Measurements from ENCODE around the gene CDH26.
A peak's percentile ranks its signal among the peaks of the same experiment; 100 is the strongest.

The CDH26 gene

DNA sequence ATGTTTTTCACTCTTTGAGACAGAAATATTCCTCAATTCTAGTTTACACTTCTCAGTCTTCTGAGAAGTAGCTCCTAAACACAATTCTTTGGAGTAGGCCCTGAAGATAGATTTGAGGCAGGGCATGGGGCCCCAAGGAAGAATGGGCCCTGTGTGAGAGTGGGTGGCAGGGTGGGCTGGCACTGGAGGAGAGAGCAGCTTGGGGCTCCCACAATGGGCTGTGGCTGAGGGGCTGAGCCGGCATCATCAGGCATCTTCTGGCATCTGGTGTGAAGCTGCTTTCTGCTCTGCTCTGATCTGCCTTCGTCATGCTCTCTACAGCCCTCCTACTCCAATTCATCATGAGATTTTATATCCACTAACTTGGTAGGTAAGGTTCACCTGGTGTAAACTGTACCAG is 88.2 kb downstream of the CDH26 start:
- no peak for DNase-seq (ENCODE audit: low read depth in 2 of 2)

DNA sequence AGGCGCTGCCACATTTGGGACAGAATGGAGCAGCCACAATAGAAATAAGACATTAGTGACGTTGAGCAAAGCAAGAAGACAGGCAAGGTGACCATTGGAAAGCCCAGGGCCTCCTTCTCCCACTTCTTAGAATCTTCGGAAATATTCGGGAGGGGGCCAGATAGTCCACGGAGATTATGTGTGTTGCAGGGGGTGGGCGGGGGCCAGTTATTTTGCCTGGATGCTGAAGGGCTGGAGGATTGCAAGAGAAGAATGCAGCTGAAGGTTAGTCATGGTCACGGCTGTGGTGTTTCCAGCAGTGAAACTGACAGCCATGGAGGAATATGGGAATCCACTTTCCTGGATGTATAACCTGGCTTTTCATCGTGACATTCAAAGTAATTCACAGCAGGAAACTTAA is 88.6 kb downstream of the CDH26 start:
- no peak for DNase-seq (ENCODE audit: low read depth in 2 of 2)

DNA sequence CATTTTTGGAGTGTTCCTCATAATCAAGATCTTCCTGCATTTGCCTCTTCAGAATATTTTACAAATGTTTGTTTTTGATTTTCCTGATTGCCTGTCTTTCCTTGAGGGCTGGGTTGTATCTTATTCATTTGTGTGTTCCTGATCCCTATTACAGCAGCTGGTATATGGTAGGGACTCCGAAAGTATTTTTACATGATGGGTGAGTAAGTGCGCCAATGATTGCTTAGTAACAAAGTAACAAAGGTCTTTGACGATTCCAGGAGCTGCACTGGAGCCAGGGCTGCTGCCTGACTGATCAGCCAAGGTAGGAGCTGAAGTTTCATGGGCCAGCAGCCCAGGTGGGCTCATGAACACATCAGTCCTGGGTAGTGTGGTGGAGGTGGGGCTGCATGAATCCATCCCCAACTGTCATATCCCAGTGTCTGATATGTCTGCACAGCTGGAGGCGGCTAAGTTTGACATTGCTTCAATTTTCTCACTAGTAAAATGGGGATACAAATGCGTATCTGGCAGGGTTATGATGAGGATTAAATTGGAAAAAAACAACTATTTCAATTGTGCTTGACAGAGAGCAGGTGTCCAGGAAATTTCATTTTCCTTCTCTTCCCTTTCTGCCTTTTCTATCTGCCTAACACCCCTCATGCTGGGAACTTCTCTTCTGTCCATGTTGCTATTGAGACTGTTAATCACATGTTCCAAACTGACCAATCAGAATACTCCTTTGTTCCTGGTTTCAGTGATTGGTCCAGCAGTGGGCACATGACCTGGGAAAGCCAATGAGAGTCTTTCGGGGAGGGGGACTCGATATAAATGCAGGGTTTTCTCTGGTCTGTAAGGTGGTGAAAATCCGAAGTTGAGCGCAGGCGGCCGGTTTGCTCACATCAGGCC is 90.7 kb downstream of the CDH26 start:
- no peak for DNase-seq (ENCODE audit: low read depth in 2 of 2)

DNA sequence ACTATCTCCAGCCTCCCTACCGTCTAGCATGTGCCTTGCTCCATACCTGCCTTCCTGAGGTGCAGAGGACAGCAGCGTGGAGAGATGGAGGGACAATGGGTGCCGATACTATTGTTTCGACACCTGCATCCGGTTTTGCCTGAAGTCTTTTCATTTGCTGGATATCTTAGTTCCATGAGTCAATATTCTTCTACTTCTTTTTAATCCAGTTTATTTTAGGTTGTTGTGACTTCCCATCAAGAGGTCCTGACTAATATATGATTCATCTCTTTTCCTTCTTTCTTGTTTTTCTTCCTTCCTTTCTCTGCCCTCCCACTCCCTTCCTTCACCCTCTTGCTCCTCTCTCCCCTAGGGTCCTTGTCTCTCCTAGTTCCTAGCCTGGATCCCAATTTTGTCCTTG is 91.4 kb downstream of the CDH26 start:
- DNase-seq (ENCODE audit: low read depth in 2 of 2) = no peak

DNA sequence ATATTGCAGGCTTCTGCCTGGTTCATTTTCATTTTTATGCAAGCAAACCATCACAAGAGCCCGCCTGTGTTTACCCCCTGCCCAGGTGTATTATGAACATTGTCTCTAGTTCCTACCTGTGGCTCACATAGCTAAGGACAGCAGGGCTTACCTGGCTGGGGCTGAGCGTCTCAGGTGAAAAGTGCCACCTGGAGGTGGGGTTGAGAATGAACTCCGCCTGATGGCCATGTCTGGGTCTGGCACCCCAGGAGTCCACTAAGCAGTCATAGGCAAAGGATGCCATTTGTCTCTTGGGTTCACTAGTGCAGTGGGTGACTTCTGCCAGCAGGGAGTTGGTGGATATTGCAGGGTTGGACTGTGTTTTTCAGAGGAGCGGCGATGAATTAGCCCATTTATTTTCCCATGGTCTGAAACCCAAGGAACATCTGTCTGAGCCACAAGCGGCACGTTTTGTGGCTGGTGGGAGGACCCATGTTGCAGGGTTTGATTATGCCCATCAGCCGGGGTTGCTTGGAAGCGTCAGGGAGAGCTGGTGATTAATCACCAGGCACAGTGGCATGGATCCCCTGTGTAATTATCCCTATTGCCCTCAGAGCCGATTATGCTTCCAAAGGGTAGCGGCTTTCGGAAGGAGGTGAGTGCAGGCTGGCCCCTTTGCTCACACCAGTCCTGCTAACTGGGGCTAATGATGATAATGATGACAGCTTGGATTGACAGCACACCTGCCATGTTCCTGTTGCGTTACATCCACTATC is 92.1 kb downstream of the CDH26 start:
- no peak for DNase-seq (ENCODE audit: low read depth in 2 of 2)

DNA sequence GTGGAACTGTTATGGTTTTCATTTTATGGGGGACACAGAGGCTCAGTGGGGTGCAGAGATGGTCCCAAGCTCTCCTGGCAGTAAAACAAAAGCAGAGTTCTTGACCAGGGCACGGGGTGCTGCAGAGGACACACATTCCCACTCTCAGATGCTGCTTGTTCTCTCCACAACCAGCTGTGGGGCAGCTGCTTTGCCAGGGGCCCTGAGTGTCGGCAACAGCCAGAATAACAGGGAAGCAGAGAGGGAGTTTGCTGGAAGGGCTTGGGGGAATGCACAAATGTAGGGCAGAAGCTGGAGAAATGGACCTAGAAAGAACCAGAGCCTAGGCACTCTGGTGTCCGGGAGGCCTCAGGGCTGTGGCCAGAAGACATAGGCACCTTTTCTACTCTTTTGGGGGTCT is 93.7 kb downstream of the CDH26 start:
- DNase-seq (ENCODE audit: low read depth in 2 of 2) = no peak

DNA sequence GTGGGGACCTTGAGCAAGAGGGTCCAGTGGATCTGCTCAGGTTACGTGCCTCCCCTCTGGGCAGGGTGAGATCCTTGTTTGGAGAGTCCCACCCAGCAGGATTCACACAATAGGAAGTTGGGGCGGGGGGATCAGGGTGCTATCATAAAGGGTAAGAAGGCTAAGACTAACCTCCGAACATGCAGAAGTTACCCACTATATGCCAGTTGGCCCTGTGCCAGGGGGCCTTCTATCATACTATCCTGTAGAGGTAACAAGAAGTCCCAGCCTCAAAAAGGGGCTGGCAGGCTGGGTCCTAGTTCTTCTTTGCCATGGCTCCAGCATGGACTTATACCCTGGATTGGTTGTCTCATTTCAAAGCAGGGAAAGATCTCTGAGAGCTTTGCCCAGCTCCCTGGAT is 94.1 kb downstream of the CDH26 start:
- DNase-seq (ENCODE audit: low read depth in 2 of 2) = no peak

DNA sequence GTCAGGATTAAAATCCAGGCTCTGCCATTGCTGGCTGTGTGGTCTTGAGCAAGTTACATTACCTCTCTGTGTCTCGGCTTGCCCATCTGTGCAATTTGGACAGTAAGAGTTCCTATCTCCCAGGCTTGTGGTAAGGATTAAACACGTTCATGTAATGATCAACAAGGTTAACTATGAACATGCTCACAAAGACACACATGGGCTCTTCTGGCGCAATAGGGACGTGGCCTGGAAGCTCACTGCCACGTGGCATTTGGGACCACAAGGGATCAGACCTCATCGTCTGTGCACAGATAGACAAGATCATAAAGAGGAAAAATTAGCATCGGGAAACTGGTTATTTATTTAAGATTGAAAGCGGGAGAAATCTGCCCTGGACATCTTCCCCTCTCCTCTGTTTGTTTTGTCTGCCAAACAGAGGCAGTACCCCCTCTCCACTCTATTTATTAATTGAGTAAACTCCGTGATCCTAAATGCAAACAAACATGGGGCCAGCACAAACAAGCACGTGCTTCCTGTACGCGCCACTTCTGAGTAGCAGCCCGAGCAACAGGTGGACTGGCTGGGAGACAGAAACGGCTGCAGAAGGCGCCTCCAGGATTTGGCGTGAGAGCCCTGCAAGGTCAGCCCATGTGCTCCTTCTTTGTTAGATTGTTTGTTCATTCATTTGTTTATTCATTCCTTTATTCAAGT is 95.0 kb downstream of the CDH26 start:
- no peak for DNase-seq (ENCODE audit: low read depth in 2 of 2)

DNA sequence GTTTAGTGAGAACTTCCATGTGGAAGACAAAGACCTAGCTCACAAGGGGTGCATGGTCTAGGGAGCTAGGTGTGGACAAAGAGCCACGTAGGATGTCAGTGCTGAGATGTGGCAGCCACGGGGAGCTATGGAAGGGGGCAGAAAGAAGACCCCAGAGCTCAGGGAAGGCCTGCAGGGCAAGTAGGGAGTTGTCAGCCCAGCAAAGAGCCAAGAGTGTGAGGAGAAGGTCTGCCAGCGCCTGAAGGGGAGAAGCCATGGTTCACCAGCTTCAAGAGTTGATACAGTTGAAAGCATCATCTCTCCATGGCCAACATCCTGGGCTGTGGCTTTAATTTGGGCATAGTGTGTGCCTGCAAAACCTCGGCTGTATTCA is 95.6 kb downstream of the CDH26 start:
- no peak for DNase-seq (ENCODE audit: low read depth in 2 of 2)

DNA sequence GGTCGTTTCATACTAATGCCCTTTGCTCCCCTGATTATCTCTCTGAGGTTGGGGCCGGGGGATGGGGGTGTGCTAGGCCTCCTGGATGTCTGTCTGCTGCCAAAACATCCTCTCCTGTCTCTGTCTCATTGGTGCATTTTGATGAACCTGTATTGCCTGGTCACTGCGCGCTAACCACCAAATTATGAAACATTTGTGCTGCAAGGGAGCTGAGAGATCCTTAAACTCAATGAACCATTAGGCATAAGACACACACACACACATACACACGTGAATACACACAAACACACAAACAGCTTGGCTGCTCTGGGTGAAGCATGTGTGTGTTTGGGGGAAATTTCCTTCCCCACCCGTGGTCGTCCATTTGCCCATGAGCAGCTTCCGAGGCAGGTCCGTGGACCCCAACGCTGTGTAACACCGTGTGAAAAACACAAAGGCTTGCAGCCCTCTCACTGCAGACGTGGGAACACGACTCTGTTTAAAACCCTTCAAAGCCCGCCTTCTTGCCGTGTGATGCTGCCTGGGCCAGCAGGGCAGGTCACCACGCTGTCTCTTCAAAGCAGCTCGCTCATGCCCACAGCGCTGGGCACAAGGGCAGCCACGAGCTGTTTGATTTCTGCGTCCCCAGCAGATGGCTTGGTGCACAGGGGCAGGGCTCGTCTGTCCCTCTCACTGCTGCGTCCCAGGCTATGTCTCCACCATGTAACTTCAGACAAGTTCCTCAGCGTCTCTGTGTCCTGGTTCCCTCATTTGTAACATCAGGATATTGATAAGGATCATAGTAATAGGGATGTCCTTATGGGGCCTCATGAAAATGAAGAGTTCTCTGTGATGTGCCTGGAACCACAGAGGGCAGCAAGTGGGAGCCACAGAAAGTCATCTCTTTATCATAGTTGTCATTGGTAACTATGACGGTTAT is 96.8 kb downstream of the CDH26 start:
- DNase-seq (ENCODE audit: low read depth in 2 of 2) = no peak

DNA sequence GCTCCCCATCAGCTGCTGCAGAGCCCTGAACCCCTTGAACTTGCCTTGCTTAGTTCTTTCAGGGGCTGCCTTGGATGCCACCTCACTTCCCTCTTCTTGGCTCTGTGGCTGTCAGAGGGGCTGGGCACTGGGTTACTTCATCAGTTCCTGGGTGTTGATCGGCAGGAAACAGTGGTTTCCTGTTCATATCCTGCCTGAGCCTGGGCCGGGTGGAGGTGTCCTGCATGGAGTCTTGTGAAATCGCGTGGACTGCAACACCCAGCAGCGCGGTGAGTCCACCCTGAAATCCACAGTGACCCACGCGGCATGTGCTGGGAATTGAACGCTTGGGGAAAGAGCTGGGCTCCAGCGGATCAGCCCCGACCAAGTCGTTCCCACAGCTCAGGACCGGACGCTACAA is 97.5 kb downstream of the CDH26 start:
- peak; percentile 15 to 19 for DNase-seq (ENCODE audit: low read depth in 2 of 2)

DNA sequence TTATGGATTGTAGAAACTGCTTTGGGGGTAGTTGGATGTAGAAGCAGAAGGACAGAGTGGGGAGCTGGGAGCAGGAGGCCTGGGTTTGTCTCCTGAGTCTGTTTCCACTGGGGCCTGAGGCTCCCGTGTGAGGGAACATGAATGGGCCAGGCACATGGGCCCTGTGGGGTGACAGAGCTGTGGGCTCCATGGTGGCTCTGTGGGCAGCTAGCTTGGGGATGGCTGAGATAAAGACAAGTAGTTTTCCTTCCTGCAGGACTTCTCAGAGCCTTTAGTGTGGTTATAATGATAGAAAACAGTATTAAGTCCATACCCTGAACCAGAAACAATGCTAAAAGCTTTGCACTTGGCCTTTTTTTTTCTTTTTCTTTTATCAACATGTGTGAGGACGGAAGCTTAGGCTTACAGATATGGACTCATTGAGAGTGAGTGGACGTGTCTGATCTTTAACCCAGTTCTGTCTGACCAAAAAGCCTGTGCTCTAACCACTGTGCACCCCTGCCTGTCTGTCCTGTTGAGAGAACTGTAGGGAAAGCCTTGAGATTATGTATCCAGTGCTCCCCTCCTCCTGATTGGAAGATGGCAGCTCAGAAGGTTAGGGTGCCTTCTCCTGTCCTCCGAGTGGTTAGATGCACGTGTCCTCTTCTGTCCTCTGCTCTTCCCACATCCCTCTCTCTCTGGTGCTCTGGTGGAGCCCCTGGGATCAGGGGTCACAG is 98.3 kb downstream of the CDH26 start:
- DNase-seq (ENCODE audit: low read depth in 2 of 2) = no peak

DNA sequence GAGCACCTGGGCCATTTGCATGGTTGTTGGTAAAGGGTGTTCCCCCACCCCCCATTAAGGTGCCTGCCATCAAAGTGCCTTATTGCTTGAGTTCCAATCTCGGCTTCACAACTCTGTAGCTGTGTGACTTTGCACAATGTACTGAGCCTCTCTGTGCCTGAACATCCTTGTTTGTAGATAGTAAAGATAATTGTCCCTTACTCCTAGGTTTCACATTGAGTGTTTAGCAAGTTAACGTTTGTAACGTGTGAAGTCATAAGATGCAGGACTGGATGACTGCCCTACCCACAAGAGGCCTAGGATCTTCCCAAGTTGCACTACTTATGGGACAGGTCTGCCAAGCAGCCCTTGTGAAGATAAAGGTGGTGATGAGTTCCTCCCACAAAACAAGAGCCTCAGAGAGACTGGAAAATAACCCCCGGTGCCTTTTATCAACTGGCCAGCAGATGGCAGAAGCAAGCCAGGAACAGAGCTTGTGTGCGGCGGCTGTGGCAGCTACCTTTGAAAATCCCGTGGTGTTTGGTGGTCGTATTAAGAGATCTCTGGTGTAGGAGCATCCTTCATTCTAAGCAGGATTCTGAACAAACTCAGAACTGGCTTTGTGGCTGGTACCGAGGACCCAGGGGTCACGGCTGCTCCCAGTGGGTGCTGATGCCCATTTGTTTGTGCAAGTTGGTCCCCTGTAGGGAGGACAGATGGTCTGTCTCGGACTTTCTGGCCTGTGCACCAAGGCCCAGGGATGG is 99.1 kb downstream of the CDH26 start:
- DNase-seq (ENCODE audit: low read depth in 2 of 2) = peak; percentile 47 to 54

DNA sequence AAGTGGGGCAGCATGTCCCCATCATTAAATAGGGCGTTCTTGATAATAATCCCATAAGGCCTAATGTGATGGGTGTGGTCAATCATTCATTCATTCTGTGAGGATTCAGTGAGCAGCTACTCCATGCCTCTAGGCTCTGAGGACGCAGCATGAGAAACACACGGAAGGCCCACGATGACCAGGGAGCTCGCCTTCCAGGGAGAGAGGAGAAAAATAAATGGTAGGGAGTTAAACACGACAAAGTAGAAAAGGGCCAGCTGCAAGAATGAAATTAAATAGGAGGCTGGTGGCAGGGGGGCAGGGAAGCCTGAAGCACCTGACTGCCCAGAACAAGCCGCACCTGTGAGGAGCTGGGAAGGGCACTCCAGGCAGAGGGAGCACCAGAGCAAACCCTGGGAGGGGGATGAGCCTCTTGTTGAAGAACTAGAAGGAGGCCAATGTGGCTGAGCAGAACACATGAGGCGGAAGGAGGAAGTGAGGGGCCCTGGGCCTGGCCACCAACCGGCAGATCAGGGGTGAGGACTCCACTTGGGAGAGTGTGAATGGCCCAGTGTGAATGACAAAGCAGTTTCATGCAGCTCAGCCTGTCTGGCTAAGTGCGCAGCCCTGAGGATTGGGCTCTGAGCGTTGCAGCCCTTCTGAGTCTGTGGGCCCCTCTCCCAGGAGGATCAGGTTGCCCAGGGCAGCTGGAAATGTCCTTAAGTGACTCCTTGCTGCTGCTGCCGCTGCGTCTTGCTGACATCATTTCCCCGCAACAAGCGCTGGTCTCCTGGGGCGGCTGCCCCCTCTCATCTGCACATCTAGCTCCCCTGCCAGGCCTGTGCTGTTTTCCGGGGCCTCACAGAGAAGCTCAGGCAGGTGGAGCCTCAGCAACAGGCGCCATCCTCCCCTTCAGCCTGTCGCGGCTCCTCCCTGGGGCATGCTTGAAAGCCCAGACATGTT is 99.9 kb downstream of the CDH26 start:
- DNase-seq (ENCODE audit: low read depth in 2 of 2) = peak in 1 of 2 donors; percentile 10

DNA sequence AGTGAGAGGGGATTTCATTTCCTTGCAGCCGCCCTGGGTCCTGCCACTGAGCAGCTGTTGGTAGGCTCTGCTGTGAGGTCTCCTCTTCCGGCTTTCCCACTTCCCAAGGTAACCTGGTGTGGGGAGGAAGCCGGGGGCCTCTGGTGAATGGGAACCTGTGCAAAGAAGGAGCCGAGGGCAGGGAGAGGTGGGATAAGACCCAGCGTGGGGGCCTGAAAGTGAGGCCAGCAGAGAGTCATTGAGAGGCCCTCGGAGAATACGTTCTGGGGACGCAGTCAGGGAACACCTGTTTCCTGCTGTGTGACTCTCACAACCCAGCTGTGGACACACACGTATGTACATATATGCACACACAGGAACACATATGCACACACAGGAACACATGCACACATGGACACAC is 100.7 kb downstream of the CDH26 start:
- DNase-seq (ENCODE audit: low read depth in 2 of 2) = no peak

DNA sequence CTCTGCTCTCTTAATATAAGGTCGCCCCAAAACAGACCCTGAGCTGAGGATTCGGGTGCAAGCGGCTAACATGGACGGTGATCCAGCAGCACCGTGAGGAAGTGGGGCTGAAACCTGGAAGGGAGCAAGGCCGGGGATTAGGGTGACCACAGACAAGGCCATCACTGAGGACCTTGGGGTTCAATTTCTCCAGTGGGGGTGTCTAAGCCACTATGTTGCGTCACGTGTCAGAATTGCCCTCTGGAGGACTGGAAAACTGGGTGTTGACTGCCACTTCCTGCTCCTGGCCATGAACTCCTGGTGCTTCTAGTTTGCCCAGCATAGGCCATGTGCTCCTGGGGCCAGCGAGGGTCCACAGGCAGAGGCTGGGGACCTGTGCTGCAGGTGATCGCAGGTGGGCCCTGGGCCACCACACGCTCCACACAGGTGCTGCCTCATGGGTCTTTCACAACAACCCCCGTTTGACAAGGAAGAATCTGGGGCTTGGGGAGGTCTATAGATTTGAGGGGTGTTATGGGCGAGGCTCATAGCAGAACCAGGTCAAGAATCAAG is 101.9 kb downstream of the CDH26 start:
- DNase-seq (ENCODE audit: low read depth in 2 of 2) = no peak

DNA sequence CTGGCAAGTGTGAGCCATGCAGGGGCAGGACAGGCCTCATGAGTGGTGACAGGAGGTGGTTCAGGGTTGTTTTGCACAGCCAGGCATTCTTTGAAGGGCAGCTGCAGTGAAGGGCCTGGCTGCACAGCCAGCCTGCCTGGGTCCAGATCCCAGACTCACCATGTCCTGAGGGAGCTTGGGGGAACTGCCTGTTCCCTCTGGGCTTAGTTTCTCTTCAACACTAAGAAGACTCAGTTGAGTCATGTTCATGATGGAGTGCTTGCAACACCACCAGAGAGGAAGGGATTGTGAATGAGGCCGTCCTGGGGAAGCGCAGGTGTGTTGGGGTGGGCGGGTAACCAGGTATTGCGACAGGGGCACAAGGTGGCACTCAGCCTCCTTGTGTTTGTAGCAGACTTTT is 102.4 kb downstream of the CDH26 start:
- DNase-seq (ENCODE audit: low read depth in 2 of 2) = no peak

DNA sequence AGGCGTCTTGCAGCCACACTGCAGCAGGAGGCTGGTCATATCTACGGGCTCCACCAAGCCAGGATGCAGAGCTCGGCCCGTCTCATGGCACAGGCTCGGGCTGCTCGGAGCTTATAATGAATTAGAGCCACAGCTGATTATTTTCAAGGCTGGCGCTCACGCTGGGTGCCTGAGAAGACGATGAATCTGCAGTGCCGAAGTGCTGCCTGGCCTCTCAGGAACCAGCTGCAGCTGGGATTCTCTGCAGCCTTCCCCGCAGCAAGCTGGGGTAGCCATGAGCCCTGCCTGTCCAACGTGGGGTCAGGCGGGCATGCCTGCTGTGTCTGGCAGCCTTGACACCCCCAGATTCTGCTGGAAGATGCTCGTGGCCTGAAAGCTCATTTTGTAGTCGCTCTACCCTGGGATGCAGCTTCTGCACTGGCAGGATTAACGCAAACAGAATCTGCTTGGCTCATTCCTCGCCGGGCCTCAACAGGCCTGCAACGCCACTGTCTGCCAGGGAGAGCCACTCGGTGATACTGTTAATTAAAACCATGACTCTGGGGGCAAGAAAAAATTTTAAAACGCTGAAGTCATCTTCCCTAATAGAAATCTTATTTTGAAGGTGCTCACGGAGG is 104.3 kb downstream of the CDH26 start:
- no peak for DNase-seq (ENCODE audit: low read depth in 2 of 2)
